ENCODE results near the gene GATAD2A.
A peak's percentile ranks its signal among the peaks of the same experiment; 100 is the strongest.

The GATAD2A gene

DNA sequence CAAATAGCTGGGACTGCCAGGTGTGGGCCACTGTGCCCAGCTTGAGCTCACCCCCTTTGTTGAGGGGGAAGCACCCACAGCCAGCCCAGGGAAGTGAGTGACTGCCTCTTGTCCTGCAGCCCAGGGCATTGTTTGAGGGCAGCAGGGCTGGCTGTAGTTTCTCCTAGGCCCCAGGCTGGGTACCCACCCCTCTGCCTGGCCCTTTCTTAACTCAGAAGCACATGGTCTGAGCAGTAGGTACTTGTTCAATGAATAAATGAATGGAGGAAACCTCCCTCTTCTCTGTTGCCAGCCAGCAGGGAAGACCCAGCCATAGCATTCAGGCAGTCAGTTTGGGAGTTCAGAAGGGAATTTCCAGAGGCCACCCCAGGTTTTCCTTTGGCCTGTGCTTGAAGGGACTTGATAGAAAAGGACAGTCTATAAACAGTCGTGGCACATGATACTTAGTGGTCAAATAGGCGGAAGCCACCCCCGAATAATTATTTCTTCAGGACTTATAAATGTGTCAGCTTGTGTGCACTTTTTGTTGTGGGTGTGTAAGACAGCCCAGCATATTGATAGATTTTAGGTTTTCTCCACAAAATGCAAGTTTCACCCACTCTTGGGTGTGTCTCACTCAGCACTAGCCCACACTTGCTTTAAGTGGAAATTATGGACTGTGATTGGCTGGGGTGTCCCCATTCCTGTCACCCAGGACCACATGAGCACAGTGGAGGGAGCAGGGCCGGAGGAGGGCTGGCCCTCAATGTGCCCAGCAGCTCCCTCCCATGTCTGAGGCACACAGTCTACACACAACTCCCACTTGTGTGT is 33.1 kb downstream of the GATAD2A start:
- H3K4me3 Mint-ChIP-seq, result no peak overlapping the region
- no peaks in the 10 kb centered on the region for H3K27me3 Mint-ChIP-seq
- CTCF ChIA-PET, result no interaction called here
- H3K4me1 Mint-ChIP-seq, result peaks cover 20% of the 10 kb centered on the region
- peak overlapping the region; percentile 37 for H3K27ac Mint-ChIP-seq
- peaks cover 26% of the 10 kb centered on the region for H3K36me3 Mint-ChIP-seq
- no peak for DNase-seq
- no peaks in the 10 kb centered on the region for H3K9me3 Mint-ChIP-seq

DNA sequence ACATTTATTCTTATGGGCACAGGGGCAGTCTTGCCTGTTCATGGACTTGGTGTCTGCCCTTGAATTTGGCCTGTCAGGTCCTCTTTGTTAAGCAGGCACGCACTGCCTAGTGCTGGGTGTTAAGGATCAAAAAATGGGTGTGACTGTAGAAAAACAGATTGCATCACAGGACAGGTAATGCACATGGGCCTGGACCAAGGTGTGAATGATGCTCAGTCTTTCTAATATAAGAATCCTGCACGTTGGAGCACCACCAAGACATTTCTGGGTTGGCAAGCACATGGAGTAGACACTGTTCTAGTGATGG is 33.7 kb downstream of the GATAD2A start:
- peaks cover 26% of the 10 kb centered on the region for H3K4me1 Mint-ChIP-seq
- DNase-seq, result no peak
- peaks cover 31% of the 10 kb centered on the region for H3K36me3 Mint-ChIP-seq
- no peak overlapping the region for H3K4me3 Mint-ChIP-seq
- CTCF ChIA-PET, result no interaction called here
- no peak overlapping the region for H3K27ac Mint-ChIP-seq
- H3K27me3 Mint-ChIP-seq, result no peaks in the 10 kb centered on the region
- no peaks in the 10 kb centered on the region for H3K9me3 Mint-ChIP-seq

DNA sequence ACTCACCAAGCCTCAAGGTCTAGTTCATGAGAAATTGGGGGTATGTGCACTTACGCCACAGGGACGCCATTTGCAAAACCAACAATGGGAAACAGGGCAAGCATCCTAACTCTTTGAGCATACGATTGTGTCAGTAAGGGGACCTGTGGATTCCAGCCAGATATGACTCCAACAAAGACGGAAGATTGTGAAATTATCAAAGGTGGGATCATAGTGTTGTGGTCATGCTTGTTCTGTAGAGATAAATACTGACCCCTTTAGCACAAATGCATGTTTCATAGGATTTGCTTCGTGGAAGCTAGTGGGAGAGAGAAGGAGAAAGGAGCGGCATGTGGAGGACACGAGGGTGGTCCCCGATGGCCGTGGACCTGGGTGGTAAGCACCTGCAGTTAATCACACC is 37.8 kb downstream of the GATAD2A start:
- peak overlapping the region; percentile 25 for H3K27ac Mint-ChIP-seq
- H3K4me1 Mint-ChIP-seq, result peaks cover 62% of the 10 kb centered on the region
- no peak for DNase-seq
- H3K9me3 Mint-ChIP-seq, result peaks cover 2% of the 10 kb centered on the region
- no peaks in the 10 kb centered on the region for H3K27me3 Mint-ChIP-seq
- CTCF ChIA-PET, result interaction anchor here (0.6 to 0.8 kb wide), 2 partner anchors 20 to 31 kb away, joined by 3 read pairs; no protein-coding TSS in a partner anchor
- H3K36me3 Mint-ChIP-seq, result peaks cover 40% of the 10 kb centered on the region
- no peak overlapping the region for H3K4me3 Mint-ChIP-seq

DNA sequence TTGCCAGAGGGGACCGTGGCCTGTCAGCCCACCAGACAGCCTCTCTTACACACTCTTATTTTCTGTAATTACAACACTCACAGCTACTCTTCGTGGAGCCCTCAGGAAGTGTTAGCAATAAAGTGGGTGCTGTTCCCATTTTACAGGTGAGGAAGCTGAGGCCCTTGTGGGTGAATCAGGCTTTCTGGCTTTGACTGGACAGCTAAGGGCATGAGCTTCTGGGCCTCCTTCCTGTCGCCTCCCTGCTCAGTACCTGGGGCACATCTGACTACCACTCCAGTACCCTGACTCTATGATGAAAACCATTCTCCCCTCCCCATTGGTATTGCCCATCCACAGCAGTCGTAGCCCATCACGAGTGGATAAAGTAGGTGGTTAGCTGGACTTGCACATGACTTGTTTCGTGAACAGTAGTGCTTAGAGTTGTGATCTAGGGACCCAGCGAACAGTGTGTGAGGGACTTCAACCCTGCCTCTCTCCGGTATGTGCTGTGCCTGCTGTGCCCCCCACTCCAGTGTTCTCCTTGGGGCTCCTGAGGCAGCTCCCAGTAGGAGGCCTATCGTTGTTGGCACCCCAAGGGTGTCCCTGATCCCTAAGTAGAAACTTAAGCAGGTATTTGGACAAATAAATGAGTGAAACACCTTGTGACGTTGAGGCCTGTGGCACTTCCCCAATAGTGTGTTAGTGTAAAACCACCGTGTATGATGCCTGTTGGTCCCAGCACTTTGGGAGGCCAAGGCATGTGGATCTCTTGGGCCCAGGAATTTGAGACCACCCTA is 38.6 kb downstream of the GATAD2A start:
- Mint-ChIP-seq H3K4me3 (no peak overlapping the region), H3K4me1 (peaks cover 66% of the 10 kb centered on the region), H3K36me3 (peaks cover 40% of the 10 kb centered on the region), H3K27ac (peak overlapping the region; percentile 90), H3K27me3 (no peaks in the 10 kb centered on the region), H3K9me3 (peaks cover 2% of the 10 kb centered on the region)
- CTCF ChIA-PET, result interaction anchor here (0.8 to 1.6 kb wide), 3 partner anchors 19 to 80 kb away, joined by 3 to 5 read pairs (median 3); no protein-coding TSS in a partner anchor
- no peak for DNase-seq

DNA sequence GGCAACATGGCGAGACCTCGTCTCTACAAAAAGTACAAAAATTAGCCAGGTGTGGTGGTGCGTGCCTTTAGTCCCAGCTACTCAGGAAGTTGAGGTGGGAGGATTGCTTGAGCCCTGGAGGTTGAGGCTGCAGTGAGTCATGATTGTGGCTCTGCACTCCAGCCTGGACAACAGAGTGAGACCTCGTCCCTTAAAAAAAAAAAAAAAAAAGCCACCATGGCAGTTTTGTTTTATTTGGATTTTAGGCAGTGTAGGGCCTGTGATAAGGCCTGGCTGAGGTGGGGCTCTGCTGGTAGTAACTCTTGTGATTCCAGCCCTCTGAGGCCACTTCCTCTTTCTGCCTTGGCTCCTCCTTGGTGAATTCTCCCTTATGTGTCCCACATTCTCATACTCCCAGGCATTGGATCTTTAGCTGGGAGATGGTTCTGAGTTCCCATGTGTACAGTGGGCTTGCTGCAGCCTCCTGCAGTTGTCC is 39.2 kb downstream of the GATAD2A start:
- CTCF ChIA-PET, result interaction anchor here (1.0 to 1.6 kb wide), 2 partner anchors 46 to 80 kb away, joined by 3 to 5 read pairs; no protein-coding TSS in a partner anchor
- DNase-seq, result peak; percentile 45
- Mint-ChIP-seq H3K36me3 (peaks cover 40% of the 10 kb centered on the region), H3K4me1 (peaks cover 67% of the 10 kb centered on the region), H3K4me3 (no peak overlapping the region), H3K9me3 (peaks cover 2% of the 10 kb centered on the region), H3K27ac (peak overlapping the region; percentile 90), H3K27me3 (no peaks in the 10 kb centered on the region)

DNA sequence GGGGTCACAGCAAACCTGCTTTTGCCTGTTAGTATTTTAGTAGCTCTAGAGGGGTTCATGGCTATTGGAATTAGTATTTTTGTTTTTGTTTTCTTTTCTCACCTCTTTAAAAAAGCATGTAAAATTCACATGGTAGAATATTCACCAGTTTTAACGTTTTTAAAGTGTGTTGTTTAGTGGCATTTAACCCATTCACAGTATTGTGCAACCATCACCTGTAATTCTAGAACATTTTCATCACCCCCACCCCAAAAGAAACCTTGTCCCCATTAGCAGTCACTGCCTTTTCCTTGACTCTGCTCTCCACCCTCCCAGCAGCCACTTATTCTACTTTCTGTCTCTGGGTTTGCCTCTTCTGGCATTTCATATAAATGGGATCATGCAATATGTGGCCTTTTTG is 39.8 kb downstream of the GATAD2A start:
- no peak overlapping the region for H3K4me3 Mint-ChIP-seq
- H3K9me3 Mint-ChIP-seq, result peaks cover 2% of the 10 kb centered on the region
- H3K27ac Mint-ChIP-seq, result peak overlapping the region; percentile 90
- peaks cover 40% of the 10 kb centered on the region for H3K36me3 Mint-ChIP-seq
- no peak for DNase-seq
- peaks cover 73% of the 10 kb centered on the region for H3K4me1 Mint-ChIP-seq
- no peaks in the 10 kb centered on the region for H3K27me3 Mint-ChIP-seq
- CTCF ChIA-PET, result interaction anchor here (1.0 to 1.6 kb wide), 2 partner anchors 45 to 81 kb away, joined by 3 to 5 read pairs; no protein-coding TSS in a partner anchor

DNA sequence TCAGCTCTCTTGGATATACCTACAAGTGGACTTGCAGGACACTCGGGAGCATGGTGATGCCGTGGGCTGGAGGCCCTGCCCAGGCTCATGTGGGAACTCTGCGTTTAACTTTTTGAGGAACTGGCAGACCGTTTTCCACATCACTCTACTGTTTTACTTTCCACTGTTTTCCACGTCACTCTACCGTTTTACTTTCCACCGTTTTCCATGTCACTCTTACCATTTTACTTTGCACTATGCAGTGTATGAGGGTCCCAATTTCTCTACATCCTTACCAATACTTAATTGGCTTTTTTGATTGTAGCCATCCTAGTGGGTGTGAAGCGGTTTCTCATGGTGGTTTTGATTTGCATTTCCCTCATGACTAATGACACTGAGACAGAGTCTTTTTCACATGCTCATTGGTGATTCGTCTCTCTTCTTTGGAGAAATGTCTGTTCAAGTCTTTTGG is 40.5 kb downstream of the GATAD2A start:
- Mint-ChIP-seq H3K9me3 (peaks cover 2% of the 10 kb centered on the region), H3K4me3 (peak overlapping the region; percentile 49), H3K4me1 (peaks cover 75% of the 10 kb centered on the region), H3K27ac (peak overlapping the region; percentile 90), H3K27me3 (no peaks in the 10 kb centered on the region), H3K36me3 (peaks cover 39% of the 10 kb centered on the region)
- CTCF ChIA-PET, result no interaction called here
- no peak for DNase-seq

DNA sequence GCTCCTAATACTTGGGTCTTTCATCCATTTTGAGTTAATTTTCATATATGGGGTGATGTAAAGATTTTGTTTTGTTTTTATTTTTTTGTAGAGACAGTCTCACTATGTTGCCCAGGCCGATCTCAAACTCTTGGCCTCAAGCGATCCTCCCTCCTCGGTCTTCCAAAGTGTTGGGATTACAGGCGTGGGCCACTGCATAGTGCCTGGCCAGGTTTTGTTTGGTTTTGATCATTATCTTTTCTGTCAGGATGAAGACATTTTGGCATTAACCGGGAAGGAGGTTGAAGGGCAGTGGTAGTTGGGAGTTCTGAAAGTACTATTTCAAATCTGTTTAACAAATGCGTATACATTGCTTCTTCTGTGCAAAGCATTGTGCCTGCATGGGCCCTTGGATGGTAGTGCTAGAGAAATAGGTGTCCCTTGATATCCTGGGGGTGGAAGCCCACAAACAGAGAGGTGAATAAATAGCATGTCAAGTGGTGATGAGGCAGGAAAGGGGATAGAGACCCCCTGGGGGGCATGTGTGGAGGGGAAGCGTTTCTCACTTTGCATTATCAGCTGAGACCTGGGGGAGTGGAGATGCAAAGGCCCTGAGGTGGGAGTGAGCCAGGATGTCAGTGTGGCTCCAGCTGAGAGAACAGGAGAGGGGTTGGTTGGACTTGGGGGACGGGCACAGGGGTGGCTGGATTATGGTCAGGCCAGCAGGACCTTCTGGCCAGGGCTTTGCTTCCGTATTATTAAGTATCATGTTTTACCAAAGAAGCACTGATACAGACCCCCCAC is 41.4 kb downstream of the GATAD2A start:
- Mint-ChIP-seq H3K4me1 (peaks cover 83% of the 10 kb centered on the region), H3K36me3 (peaks cover 39% of the 10 kb centered on the region), H3K4me3 (no peak overlapping the region), H3K27ac (peak overlapping the region; percentile 76), H3K9me3 (peaks cover 2% of the 10 kb centered on the region), H3K27me3 (no peaks in the 10 kb centered on the region)
- CTCF ChIA-PET, result interaction anchor here (1.1 kb wide), 1 partner anchor 44 kb away, joined by 5 read pairs; no protein-coding TSS in a partner anchor
- DNase-seq, result no peak

DNA sequence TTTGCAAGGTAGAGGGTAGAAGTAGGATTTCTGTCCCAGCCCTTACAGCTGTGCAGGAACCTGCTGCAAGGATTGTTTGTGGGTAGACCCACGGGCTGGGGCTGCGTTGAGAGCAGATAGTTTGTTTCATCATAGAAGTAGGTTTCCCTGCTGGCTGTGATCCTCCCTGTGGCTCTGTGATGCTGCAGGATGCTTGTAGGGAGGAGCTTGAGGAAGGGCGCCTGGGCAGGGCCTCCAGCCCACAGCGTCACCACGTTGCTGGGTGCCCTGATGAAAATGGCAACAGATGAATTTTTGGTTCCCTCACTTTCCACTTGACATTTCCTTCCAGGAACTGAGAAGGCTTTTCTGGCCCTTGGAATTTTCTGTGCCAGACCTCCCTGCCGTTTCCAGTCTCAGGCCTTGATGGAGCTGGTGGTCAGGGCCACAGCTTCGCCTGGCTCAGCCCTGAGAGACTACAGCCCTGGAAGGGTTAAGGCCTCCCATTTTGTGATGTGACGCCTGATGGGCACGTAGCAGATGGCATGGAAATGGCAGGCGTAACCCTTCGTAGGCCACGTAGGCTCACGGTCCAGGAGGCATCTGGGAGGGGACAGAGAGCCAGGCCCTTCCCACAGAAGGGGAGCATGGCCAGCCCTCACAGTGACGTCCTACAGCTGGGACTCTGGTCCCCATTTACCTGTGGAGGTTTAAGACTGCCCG is 42.2 kb downstream of the GATAD2A start:
- CTCF ChIA-PET, result interaction anchor here (1.1 kb wide), 1 partner anchor 43 kb away, joined by 5 read pairs; no protein-coding TSS in a partner anchor
- DNase-seq, result peak; percentile 80
- Mint-ChIP-seq H3K27ac (peak overlapping the region; percentile 76), H3K4me3 (no peak overlapping the region), H3K36me3 (peaks cover 40% of the 10 kb centered on the region), H3K27me3 (no peaks in the 10 kb centered on the region), H3K4me1 (peaks cover 91% of the 10 kb centered on the region), H3K9me3 (peaks cover 2% of the 10 kb centered on the region)

DNA sequence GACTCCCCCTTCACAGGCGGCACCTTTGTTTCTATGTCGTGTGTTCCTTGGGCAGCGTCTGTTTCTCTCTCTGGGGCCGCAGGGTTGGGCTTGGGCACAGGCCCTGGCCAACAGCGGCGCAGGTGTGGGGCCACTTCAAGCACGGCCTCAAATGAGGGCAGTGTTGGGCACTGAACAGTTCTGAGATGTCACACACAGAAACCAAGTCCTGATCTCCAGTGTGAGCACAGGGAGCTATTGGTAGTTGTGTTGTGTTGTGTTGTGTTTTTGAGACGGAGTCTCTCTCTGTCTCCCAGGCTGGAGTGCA is 42.7 kb downstream of the GATAD2A start:
- Mint-ChIP-seq H3K36me3 (peaks cover 37% of the 10 kb centered on the region), H3K4me3 (no peak overlapping the region), H3K4me1 (peaks cover 91% of the 10 kb centered on the region), H3K9me3 (peaks cover 2% of the 10 kb centered on the region), H3K27ac (no peak overlapping the region), H3K27me3 (no peaks in the 10 kb centered on the region)
- no peak for DNase-seq
- CTCF ChIA-PET, result interaction anchor here (0.6 to 1.1 kb wide), 3 partner anchors 11 to 43 kb away, joined by 3 to 5 read pairs (median 3); no protein-coding TSS in a partner anchor

DNA sequence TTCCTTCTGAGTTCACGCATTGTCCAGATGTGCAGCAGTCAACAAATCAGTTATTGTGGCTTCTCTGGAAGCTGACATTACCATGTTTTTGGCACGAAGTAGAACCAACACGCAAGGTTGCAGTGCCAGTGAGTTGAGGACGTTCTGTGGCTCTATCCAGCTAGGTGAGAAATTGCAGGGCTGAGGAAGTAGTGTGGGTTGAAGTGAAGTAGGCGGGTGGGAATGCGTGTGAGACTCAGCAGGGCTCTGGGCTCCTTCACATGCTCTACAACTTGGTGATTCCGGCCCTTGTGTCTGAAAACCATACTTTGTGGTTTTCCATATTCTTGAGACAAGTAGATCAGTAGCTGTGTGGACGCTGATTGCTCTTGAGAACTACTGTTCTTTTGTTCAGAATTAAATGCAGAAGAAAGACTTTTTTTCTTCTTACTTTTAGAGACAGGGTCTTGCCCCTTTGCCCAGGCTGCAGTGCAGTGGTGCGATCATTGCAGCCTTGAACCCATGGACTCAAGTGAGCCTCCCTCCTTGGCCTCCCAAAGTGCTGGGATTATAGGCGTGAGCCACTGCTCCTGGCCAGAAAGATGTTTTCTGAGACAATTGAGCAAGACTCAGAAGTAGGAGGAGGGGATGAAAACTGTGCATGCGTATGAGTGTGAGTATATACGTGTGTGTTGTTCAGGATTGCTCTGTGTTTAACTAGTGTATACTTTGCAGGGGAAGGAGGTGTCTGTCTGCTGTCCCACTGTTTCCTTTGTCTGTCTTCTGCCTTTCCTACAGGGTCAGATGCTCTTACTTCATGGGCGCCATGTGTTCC is 46.2 kb downstream of the GATAD2A start:
- Mint-ChIP-seq H3K4me1 (peaks cover 72% of the 10 kb centered on the region), H3K27me3 (no peaks in the 10 kb centered on the region), H3K4me3 (no peak overlapping the region), H3K9me3 (no peaks in the 10 kb centered on the region), H3K36me3 (peaks cover 21% of the 10 kb centered on the region), H3K27ac (peak overlapping the region; percentile 79)
- no peak for DNase-seq
- CTCF ChIA-PET, result interaction anchor here (0.6 to 1.0 kb wide), 2 partner anchors 31 to 39 kb away, joined by 3 to 4 read pairs; no protein-coding TSS in a partner anchor

DNA sequence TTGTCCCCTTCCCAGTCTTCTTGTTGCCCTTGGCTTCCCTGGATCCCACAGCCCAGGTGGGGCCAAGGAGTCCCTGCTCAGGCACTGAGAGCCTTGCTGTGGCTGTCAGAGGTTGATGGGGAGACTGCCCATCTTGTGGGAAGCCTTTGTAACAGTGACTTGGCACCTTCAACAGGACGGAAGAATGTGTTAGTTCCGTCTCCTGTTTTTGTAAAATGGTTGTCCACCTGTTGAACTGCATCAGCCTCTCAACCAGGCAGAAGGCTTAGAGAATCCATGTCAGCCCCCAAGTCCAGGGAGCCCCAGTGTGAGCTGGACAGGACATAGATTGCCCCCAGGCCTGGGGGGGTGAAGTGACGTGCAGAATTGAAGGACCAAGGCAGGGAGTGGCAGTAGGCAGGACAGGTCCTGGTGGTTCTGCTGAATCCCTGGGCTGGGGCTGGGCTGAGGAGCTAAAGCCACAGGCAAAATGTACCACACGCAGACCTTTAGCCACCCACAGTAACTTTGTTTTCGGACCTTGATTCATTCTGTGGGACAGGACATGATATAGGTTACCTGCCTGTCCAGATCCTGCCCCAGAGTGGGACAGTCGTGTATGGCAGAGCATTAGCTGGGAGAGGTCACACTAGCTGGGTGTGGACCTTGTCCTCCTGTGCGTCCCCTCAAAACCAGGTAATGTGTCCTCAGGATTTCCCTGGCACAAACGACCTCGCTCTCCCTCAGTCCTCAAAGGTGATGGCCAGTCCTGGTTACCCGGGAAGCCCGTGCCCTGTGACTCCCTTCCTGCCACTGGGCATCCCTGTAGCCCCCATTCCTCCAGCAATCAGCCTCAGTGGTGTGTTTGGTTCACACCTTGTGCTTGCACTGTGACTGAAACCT is 47.0 kb downstream of the GATAD2A start:
- Mint-ChIP-seq H3K4me3 (no peak overlapping the region), H3K9me3 (no peaks in the 10 kb centered on the region), H3K4me1 (peaks cover 72% of the 10 kb centered on the region), H3K27me3 (no peaks in the 10 kb centered on the region), H3K36me3 (peaks cover 17% of the 10 kb centered on the region), H3K27ac (peak overlapping the region; percentile 79)
- CTCF ChIA-PET, result no interaction called here
- no peak for DNase-seq
